Bronchial epithelial cell (primary cell): Measurements from ENCODE around the gene BGN. TPM values are rescaled to one million over a fixed set of nuclear protein-coding genes. Genes with fewer than 3 reads are reported as not detected.

Source experiments
- DNase-seq: peaks from one replicate; pipeline ENCODE4 v3.0.0-alpha.2; 2010; ENCODE audit warnings: low read depth
- FAIRE-seq: peaks from 2 replicates; lab custom pipeline; 2011; peaks lifted over from hg19 to GRCh38; lab: Jason Lieb, UNC
- H3K27me3 ChIP-seq: 2 replicates; pipeline ENCODE4 v1.5.1; 2011; ENCODE audit warnings: low read length; ENCODE audit not compliant: control insufficient read depth, insufficient read depth
- H3K36me3 ChIP-seq: 2 replicates; pipeline ENCODE4 v1.5.1; 2011; ENCODE audit warnings: low read length; ENCODE audit not compliant: control insufficient read depth, insufficient read depth
- H3K4me3 ChIP-seq: 2 replicates; pipeline ENCODE4 v1.5.1; 2011; ENCODE audit warnings: mild to moderate bottlenecking, low read depth, low read length, control low read depth
- CTCF ChIP-seq: IDR thresholded peaks from 2 replicates; pipeline ENCODE4 v1.5.1; 2011; ENCODE audit warnings: mild to moderate bottlenecking, moderate library complexity, low read length, control low read depth, inconsistent platforms; ENCODE audit not compliant: insufficient read depth, severe bottlenecking
- total RNA-seq: library from RNA; depleted of rRNA; stranded (reverse); fragments of >200 nt; gene quantifications from 2 replicates; pipeline ENCODE4 v1.2.1, GENCODE V29; 2014

The BGN gene
- total RNA-seq, 1 donor from 2014 or later = 0.26 TPM

- FAIRE-seq = no peak
- DNase-seq = no peak
- TF ChIP-seq CTCF = no peak
- Histone ChIP-seq H3K4me3 (no peak overlapping the region), H3K36me3 (no peaks in the 10 kb centered on the region), H3K27me3 (no peaks in the 10 kb centered on the region)
These were observed 42.9 kb downstream of the BGN start for GRCh38 chrX:153537526-153538295.

- Histone ChIP-seq H3K4me3 (no peak overlapping the region), H3K36me3 (no peaks in the 10 kb centered on the region), H3K27me3 (no peaks in the 10 kb centered on the region)
- FAIRE-seq (no peak), DNase-seq (no peak)
- TF ChIP-seq CTCF = no peak
These were observed 43.6 kb downstream of the BGN start for GRCh38 chrX:153538424-153538823.

GRCh38 chrX:153539171-153539978 lies 44.6 kb downstream of the BGN start:
- Histone ChIP-seq H3K4me3 (no peak overlapping the region), H3K36me3 (no peaks in the 10 kb centered on the region), H3K27me3 (no peaks in the 10 kb centered on the region)
- FAIRE-seq (no peak), DNase-seq (peak; percentile 32)
- TF ChIP-seq CTCF = peak; percentile 86

GRCh38 chrX:153539979-153540358 lies 45.2 kb downstream of the BGN start:
- TF ChIP-seq CTCF = no peak
- Histone ChIP-seq H3K27me3 (no peaks in the 10 kb centered on the region), H3K36me3 (no peaks in the 10 kb centered on the region), H3K4me3 (no peak overlapping the region)
- no peak for FAIRE-seq
- no peak for DNase-seq

GRCh38 chrX:153544727-153545126 lies 49.9 kb downstream of the BGN start:
- H3K4me3 ChIP-seq = no peak overlapping the region
- no peaks in the 10 kb centered on the region for H3K27me3 ChIP-seq
- no peak for FAIRE-seq
- TF ChIP-seq CTCF = no peak
- no peaks in the 10 kb centered on the region for H3K36me3 ChIP-seq
- DNase-seq = no peak
